Measurements from ENCODE around the gene UBE3C. TPM values are rescaled to one million over a fixed set of nuclear protein-coding genes. Genes with fewer than 3 reads are reported as not detected.
"Not testable (repeated sequence)": the region's sequence is repeated elsewhere in the genome, so short reads cannot be mapped to it uniquely, and the experiment has no call there.

UBE3C gene
- total RNA-seq, 4 donors from 2014 or later, result 55.5 to 76.1 (median 60.4) TPM

- 89 to 91% methylated on average over 6 of the region's 6 CpGs for WGBS, 2 donors
- H3K4me3 ChIP-seq (ENCODE audit: low read depth, poor library complexity, severe bottlenecking), result no peak overlapping the region
- intact Hi-C loops (cut with DNase I; ENCODE audit: low total_unique reads), result no loop called here
- TF ChIP-seq, protein P1, sequence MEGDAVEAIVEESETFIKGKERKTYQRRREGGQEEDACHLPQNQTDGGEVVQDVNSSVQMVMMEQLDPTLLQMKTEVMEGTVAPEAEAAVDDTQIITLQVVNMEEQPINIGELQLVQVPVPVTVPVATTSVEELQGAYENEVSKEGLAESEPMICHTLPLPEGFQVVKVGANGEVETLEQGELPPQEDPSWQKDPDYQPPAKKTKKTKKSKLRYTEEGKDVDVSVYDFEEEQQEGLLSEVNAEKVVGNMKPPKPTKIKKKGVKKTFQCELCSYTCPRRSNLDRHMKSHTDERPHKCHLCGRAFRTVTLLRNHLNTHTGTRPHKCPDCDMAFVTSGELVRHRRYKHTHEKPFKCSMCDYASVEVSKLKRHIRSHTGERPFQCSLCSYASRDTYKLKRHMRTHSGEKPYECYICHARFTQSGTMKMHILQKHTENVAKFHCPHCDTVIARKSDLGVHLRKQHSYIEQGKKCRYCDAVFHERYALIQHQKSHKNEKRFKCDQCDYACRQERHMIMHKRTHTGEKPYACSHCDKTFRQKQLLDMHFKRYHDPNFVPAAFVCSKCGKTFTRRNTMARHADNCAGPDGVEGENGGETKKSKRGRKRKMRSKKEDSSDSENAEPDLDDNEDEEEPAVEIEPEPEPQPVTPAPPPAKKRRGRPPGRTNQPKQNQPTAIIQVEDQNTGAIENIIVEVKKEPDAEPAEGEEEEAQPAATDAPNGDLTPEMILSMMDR (IDR thresholded peaks at IDR 0.05), result no peak
- TF ChIP-seq POLR2A (IDR thresholded peaks at IDR 0.05), result no peak
- DNase-seq (ENCODE audit: low spot score in 2 of 2), result no peak
Observed at GRCh38 chr7:157244516-157245294, 106.0 kb downstream of the UBE3C start.

DNA sequence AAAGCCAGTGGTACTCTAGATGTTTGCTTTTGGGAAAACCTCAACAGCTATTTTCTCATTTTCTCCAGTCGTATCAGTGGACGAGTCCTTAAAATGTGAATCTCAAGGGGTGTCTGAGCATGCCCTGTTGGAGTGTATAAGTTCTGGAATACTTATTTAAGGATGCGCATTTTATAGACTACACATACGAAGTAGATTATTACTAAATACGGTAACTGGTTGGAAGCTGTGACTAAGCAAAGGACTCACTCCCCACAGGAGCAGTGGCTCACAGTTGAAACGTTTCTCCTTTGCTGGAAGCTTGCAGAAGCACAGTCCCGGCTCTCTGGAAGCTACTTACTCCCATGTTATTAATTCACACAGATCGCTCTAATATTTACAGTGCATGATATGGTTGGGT lies 107.3 kb downstream of the UBE3C start:
- no peak overlapping the region for H3K4me3 ChIP-seq (ENCODE audit: low read depth, poor library complexity, severe bottlenecking)
- intact Hi-C loops (cut with DNase I; ENCODE audit: low total_unique reads), result no loop called here
- DNase-seq (ENCODE audit: low spot score in 2 of 2), result no peak
- 91 to 93% methylated on average over 8 of the region's 8 CpGs for WGBS, 2 donors
- TF ChIP-seq POLR2A (IDR thresholded peaks at IDR 0.05), result no peak
- TF ChIP-seq, protein P1 (IDR thresholded peaks at IDR 0.05), result no peak

DNA sequence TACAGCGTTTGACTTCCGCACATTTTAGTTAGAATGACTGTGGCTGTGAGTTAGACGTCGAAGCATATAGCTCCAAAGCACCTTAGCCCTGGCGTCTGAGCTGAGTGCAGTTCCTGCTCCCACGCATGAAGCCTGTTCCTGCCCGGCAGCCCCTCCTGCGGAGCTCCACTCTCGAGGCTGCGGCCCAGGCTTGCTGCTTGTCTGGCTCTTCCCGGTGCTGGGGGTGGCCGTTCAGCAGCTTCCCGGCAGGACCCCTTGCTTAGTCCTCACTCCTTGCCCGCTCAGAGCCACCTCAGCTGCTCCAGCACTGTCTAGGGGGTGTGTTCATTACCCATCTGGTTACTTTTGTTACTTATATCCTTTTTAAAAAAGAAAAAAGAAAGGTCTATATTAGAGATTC lies 109.9 kb downstream of the UBE3C start:
- DNase-seq (ENCODE audit: low spot score in 2 of 2), result no peak
- 92 to 95% methylated on average over 14 of the region's 14 CpGs for WGBS, 2 donors
- H3K4me3 ChIP-seq (ENCODE audit: low read depth, poor library complexity, severe bottlenecking), result no peak overlapping the region
- intact Hi-C loops (cut with DNase I; ENCODE audit: low total_unique reads), result no loop called here
- TF ChIP-seq, protein P1 (IDR thresholded peaks at IDR 0.05), result no peak
- no peak for TF ChIP-seq POLR2A (IDR thresholded peaks at IDR 0.05)

- intact Hi-C loops (cut with DNase I; ENCODE audit: low total_unique reads), result no loop called here
- 51 to 52% methylated on average over 9 of the region's 9 CpGs for WGBS, 2 donors
- TF ChIP-seq, protein P1 (IDR thresholded peaks at IDR 0.05), result no peak
- no peak for TF ChIP-seq POLR2A (IDR thresholded peaks at IDR 0.05)
- no peak overlapping the region for H3K4me3 ChIP-seq (ENCODE audit: low read depth, poor library complexity, severe bottlenecking)
- no peak for DNase-seq (ENCODE audit: low spot score in 2 of 2)
Observed at GRCh38 chr7:157250605-157251228, 112.0 kb downstream of the UBE3C start.

- peak in 1 of 2 donors; percentile 54 for DNase-seq (ENCODE audit: low spot score in 2 of 2)
- H3K4me3 ChIP-seq (ENCODE audit: low read depth, poor library complexity, severe bottlenecking); intact Hi-C loops (cut with DNase I; ENCODE audit: low total_unique reads): not testable (repeated sequence)
- 93 to 94% methylated on average over 6 of the region's 6 CpGs for WGBS, 2 donors
Observed at GRCh38 chr7:157251817-157252216, 113.1 kb downstream of the UBE3C start.

GRCh38 chr7:157253850-157254249 lies 115.1 kb downstream of the UBE3C start:
- intact Hi-C loops (cut with DNase I; ENCODE audit: low total_unique reads), result no loop called here
- peak in 1 of 2 donors; percentile 92 for DNase-seq (ENCODE audit: low spot score in 2 of 2)
- 55 to 58% methylated on average over 11 of the region's 11 CpGs for WGBS, 2 donors
- no peak for TF ChIP-seq POLR2A (IDR thresholded peaks at IDR 0.05)
- TF ChIP-seq, protein P1 (IDR thresholded peaks at IDR 0.05), result no peak
- H3K4me3 ChIP-seq (ENCODE audit: low read depth, poor library complexity, severe bottlenecking), result no peak overlapping the region

DNA sequence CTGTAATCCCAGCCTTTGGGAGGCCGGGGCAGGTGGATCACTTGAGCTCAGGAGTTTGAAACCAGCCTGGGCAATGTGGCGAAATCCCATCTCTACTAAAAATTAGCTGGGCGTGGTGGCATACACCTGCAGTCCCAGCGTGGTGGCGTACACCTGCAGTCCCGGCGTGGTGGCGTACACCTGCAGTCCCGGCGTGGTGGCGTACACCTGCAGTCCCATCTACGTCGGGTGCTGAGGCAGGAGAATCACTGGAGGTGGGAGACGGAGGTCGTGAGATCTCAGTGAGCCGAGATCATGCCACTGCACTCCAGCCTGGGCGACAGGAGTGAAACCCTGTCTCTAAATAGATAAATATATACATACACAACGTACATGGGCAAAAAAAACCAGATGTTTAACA lies 116.1 kb downstream of the UBE3C start:
- H3K4me3 ChIP-seq (ENCODE audit: low read depth, poor library complexity, severe bottlenecking); intact Hi-C loops (cut with DNase I; ENCODE audit: low total_unique reads): not testable (repeated sequence)
- WGBS, 2 donors, result 95 to 97% methylated on average over 18 of the region's 18 CpGs
- DNase-seq (ENCODE audit: low spot score in 2 of 2), result peak in 1 of 2 donors; percentile 37

Data from lower leg skin (tissue), 4 donors.